ENCODE data around the gene VPS41. TPM values are rescaled to one million over a fixed set of nuclear protein-coding genes. Genes with fewer than 3 reads are reported as not detected.

VPS41 gene
- polyA plus RNA-seq, 3 donors = 12.7 to 62.2 (median 56.7) TPM

GRCh38 chr7:38833329-38833728, 75.7 kb downstream of the VPS41 start:
- no peak overlapping the region for H3K27ac ChIP-seq (ENCODE audit: low read depth in 1 of 2, low read length in 2 of 2)
- H3K4me2 ChIP-seq (replicated peaks; ENCODE audit: extremely low read depth, low read length, poor library complexity, severe bottlenecking) = no peak overlapping the region
- H3K27ac Mint-ChIP-seq = peak overlapping the region in 1 of 7 donors; percentile 2
- H3K36me3 Mint-ChIP-seq = peaks cover 9 to 13% of the 10 kb centered on the region in 2 donors
- H3K79me2 ChIP-seq (ENCODE audit: insufficient read depth, low read length) = no peaks in the 10 kb centered on the region
- H4K20me1 ChIP-seq (ENCODE audit: insufficient read depth, low read length) = peaks cover 24% of the 10 kb centered on the region
- no peak for DNase-seq
- H3K27me3 Mint-ChIP-seq (ENCODE audit: low read depth in 3 of 3) = peaks cover 0 to 2% (median 0%) of the 10 kb centered on the region in 3 donors
- no peak overlapping the region for H3K9ac ChIP-seq (ENCODE audit: insufficient read depth, low read length, poor library complexity, severe bottlenecking)
- H3K4me1 ChIP-seq (ENCODE audit: control insufficient read depth in 1 of 2, insufficient read depth in 2 of 2, low read length in 2 of 2) = no peaks in the 10 kb centered on the region
- peaks cover 0 to 3% (median 0%) of the 10 kb centered on the region in 7 donors for H3K9me3 Mint-ChIP-seq
- H3K4me3 ChIP-seq (replicated peaks in 1 of 3; ENCODE audit: low read depth in 2 of 3, low read length in 3 of 3) = no peak overlapping the region
- no peaks in the 10 kb centered on the region for H3K27me3 ChIP-seq (ENCODE audit: control insufficient read depth in 2 of 2, insufficient read depth in 2 of 2, low read length in 2 of 2)
- no peaks in the 10 kb centered on the region for H3K4me1 Mint-ChIP-seq
- peaks cover 0 to 27% of the 10 kb centered on the region in 2 donors for H3K36me3 ChIP-seq (replicated peaks in 1 of 2; ENCODE audit: control insufficient read depth in 1 of 2, insufficient read depth in 2 of 2, low read length in 2 of 2)
- TF ChIP-seq, protein P1, sequence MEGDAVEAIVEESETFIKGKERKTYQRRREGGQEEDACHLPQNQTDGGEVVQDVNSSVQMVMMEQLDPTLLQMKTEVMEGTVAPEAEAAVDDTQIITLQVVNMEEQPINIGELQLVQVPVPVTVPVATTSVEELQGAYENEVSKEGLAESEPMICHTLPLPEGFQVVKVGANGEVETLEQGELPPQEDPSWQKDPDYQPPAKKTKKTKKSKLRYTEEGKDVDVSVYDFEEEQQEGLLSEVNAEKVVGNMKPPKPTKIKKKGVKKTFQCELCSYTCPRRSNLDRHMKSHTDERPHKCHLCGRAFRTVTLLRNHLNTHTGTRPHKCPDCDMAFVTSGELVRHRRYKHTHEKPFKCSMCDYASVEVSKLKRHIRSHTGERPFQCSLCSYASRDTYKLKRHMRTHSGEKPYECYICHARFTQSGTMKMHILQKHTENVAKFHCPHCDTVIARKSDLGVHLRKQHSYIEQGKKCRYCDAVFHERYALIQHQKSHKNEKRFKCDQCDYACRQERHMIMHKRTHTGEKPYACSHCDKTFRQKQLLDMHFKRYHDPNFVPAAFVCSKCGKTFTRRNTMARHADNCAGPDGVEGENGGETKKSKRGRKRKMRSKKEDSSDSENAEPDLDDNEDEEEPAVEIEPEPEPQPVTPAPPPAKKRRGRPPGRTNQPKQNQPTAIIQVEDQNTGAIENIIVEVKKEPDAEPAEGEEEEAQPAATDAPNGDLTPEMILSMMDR (IDR thresholded peaks at IDR 0.05) = no peak
- no peaks in the 10 kb centered on the region for H3K9me3 ChIP-seq (replicated peaks in 1 of 2; ENCODE audit: control insufficient read depth in 1 of 2, insufficient read depth in 1 of 2, low read length in 2 of 2)
- no peak overlapping the region for H2AFZ ChIP-seq (ENCODE audit: insufficient read depth, low read depth, low read length, poor library complexity, severe bottlenecking)
- intact Hi-C loops (cut with micrococcal nuclease) = no loop called here
- 85% methylated on average over 1 of the region's 1 CpG for WGBS (ENCODE audit: insufficient coverage)
- H3K4me3 Mint-ChIP-seq = no peak overlapping the region

DNA sequence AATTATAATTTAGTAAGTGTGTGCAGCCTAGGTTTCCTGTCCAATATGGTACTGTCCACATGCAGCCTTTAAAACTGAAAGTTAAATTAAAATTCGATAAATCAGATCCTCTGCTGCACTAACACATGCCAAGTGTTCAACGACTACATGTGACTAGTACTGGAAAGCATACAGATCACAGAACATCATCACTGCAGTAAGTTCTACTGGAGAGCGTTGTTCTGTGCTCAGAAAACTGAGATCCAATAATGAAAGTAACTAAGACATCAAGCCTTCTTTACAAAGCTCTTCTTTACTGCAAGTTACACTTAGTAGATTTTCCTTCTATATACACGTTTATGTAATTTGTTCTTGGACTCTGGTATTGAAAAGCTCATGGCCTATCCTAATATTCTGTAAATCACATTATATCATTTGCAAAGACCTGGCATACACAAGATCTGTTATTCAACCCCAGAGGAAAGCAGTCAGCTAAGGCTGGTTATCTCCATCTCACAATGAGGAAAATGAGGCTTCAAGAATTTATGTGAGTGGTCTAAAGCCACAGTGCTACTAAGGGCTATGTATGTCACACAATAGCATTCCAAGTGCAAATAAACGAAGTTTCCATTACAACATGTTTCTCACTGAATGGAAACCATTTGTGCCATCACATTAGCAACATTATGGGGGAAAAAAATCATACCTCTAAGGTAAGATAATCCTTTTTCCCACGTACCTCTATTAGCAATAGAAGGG, 77.6 kb downstream of the VPS41 start:
- WGBS (ENCODE audit: insufficient coverage) = 100% methylated on average over 1 of the region's 6 CpGs
- no peak overlapping the region for H3K27ac ChIP-seq (ENCODE audit: low read depth in 1 of 2, low read length in 2 of 2)
- Mint-ChIP-seq H3K4me3 (no peak overlapping the region), H3K27ac (no peak overlapping the region), H3K9me3 (no peaks in the 10 kb centered on the region), H3K27me3 (ENCODE audit: low read depth in 3 of 3) (peaks cover 0 to 2% (median 0%) of the 10 kb centered on the region in 3 donors), H3K4me1 (no peaks in the 10 kb centered on the region), H3K36me3 (peaks cover 4 to 15% of the 10 kb centered on the region in 2 donors)
- H3K27me3 ChIP-seq (ENCODE audit: control insufficient read depth in 2 of 2, insufficient read depth in 2 of 2, low read length in 2 of 2) = no peaks in the 10 kb centered on the region
- no peaks in the 10 kb centered on the region for H3K4me1 ChIP-seq (ENCODE audit: control insufficient read depth in 1 of 2, insufficient read depth in 2 of 2, low read length in 2 of 2)
- H3K36me3 ChIP-seq (replicated peaks in 1 of 2; ENCODE audit: control insufficient read depth in 1 of 2, insufficient read depth in 2 of 2, low read length in 2 of 2) = peaks cover 0 to 22% of the 10 kb centered on the region in 2 donors
- no peak overlapping the region for H3K9ac ChIP-seq (ENCODE audit: insufficient read depth, low read length, poor library complexity, severe bottlenecking)
- peaks cover 16% of the 10 kb centered on the region for H4K20me1 ChIP-seq (ENCODE audit: insufficient read depth, low read length)
- H2AFZ ChIP-seq (ENCODE audit: insufficient read depth, low read depth, low read length, poor library complexity, severe bottlenecking) = no peak overlapping the region
- no peak overlapping the region for H3K4me2 ChIP-seq (replicated peaks; ENCODE audit: extremely low read depth, low read length, poor library complexity, severe bottlenecking)
- no peaks in the 10 kb centered on the region for H3K79me2 ChIP-seq (ENCODE audit: insufficient read depth, low read length)
- intact Hi-C loops (cut with micrococcal nuclease) = no loop called here
- TF ChIP-seq, protein P1 (IDR thresholded peaks at IDR 0.05) = no peak
- H3K9me3 ChIP-seq (replicated peaks in 1 of 2; ENCODE audit: control insufficient read depth in 1 of 2, insufficient read depth in 1 of 2, low read length in 2 of 2) = no peaks in the 10 kb centered on the region
- H3K4me3 ChIP-seq (replicated peaks in 1 of 3; ENCODE audit: low read depth in 2 of 3, low read length in 3 of 3) = no peak overlapping the region
- no peak for DNase-seq

Measured in CD14-positive monocyte (primary cell).